Stomach (tissue), 4 donors: ENCODE data around the gene EIF2B2.

ENCODE experiments used
- POLR2A ChIP-seq, 4 donors: fragments of 450-650 bp; IDR thresholded peaks; one replicate each; pipeline ENCODE4 v1.6.1; 2016; ENCODE audit warnings: antibody characterized with exemption in 4 of 4, control low read depth in 2 of 4, mild to moderate bottlenecking in 1 of 4, moderate library complexity in 1 of 4
- POLR2AphosphoS5 ChIP-seq, 3 donors: sonication (generic); formaldehyde crosslinking; IDR thresholded peaks; one replicate each; pipeline ENCODE4 v1.6.1; 2016; ENCODE audit warnings: antibody characterized with exemption in 3 of 3
- TF ChIP-seq, protein P1 (sequence below), 7 experiments: fragments of 450-650 bp in 4 of 7; fragments of 200-600 bp in 3 of 7; sonication (generic) in 3 of 7; IDR thresholded peaks; one replicate each; pipeline ENCODE4 v1.5.1; 2016 to 2019; ENCODE audit warnings: antibody characterized with exemption in 7 of 7, control low read depth in 2 of 7, mild to moderate bottlenecking in 1 of 7

DNA sequence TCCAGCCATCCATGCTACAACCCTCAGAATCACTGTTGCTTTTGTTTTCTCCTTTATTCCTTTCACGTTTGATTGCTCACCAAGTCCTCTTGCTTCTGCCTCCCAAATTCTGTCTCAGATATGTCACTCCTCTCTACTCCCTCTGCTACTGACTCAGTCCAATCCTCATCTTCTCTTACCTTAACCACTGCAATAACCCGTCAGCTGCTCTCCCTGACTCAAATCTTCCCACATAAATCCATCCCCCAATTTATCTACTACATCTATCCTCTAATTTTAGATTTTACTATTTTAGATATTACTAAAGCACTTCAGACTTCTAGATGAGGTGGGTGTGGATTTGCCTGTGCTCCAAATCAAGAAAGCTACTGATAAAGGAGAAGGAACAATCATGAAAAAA, 23.2 kb downstream of the EIF2B2 start:
- TF ChIP-seq, protein P1, sequence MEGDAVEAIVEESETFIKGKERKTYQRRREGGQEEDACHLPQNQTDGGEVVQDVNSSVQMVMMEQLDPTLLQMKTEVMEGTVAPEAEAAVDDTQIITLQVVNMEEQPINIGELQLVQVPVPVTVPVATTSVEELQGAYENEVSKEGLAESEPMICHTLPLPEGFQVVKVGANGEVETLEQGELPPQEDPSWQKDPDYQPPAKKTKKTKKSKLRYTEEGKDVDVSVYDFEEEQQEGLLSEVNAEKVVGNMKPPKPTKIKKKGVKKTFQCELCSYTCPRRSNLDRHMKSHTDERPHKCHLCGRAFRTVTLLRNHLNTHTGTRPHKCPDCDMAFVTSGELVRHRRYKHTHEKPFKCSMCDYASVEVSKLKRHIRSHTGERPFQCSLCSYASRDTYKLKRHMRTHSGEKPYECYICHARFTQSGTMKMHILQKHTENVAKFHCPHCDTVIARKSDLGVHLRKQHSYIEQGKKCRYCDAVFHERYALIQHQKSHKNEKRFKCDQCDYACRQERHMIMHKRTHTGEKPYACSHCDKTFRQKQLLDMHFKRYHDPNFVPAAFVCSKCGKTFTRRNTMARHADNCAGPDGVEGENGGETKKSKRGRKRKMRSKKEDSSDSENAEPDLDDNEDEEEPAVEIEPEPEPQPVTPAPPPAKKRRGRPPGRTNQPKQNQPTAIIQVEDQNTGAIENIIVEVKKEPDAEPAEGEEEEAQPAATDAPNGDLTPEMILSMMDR (IDR thresholded peaks at IDR 0.05): no peak
- no peak for TF ChIP-seq POLR2AphosphoS5 (IDR thresholded peaks at IDR 0.05)
- no peak for TF ChIP-seq POLR2A (IDR thresholded peaks at IDR 0.05)
